ENCODE data around the gene MTERF4. TPM values are rescaled to one million over a fixed set of nuclear protein-coding genes. Genes with fewer than 3 reads are reported as not detected.
"Not testable (repeated sequence)": the region's sequence is repeated elsewhere in the genome, so short reads cannot be mapped to it uniquely, and the experiment has no call there.

Gene MTERF4
- total and polyA plus RNA-seq, 8 donors = 3.2 to 85.7 (median 29.2) TPM

DNA sequence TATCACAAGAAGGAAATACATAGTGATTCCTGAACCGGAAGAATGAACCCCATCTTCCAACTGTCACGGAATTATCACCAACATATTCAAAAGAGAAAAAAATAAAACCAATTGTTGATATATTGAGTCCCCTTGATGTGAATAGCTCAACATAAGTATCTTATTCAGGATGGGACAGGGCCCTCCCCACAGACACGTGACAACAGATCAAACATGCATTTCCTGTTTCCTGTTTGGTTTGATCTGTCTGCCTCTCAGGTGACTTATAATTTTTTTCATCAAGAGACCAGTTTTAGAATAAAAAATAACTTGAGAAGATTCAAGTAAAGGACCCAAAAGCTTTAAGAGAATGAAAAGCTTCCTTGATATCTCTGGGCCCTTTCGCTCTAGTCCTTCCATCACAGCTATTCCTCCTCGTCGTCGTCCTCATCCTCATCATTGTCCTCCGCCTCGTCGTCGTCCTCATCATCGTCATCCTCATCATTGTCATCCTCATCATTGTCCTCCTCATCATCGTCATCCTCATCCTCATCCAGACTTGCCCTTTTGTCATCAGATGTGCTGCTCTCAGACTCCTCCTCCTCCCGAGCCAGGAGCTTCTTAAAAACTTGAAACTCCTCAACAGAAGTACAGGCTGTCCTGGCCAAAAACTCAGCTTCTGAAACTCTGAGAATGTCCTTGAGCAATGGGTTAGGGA, 6.3 kb downstream of the MTERF4 start:
- Histone ChIP-seq H3K9me3 (no peaks in the 10 kb centered on the region), H3K27ac (no peak overlapping the region), H3K4me3 (no peak overlapping the region), H3K36me3 (peaks cover 28 to 98% (median 90%) of the 10 kb centered on the region in 4 donors), H3K27me3 (no peaks in the 10 kb centered on the region), H3K4me1 (peaks cover under 1 to 46% (median 17%) of the 10 kb centered on the region in 4 donors)
- intact Hi-C loops (cut with DNase I; ENCODE audit: low total_unique reads) = no loop called here
- TF ChIP-seq POLR2A (IDR thresholded peaks at IDR 0.05) (no peak), POLR2AphosphoS5 (IDR thresholded peaks at IDR 0.05) (no peak), EP300 (IDR thresholded peaks at IDR 0.05) (no peak)
- TF ChIP-seq, protein P1, sequence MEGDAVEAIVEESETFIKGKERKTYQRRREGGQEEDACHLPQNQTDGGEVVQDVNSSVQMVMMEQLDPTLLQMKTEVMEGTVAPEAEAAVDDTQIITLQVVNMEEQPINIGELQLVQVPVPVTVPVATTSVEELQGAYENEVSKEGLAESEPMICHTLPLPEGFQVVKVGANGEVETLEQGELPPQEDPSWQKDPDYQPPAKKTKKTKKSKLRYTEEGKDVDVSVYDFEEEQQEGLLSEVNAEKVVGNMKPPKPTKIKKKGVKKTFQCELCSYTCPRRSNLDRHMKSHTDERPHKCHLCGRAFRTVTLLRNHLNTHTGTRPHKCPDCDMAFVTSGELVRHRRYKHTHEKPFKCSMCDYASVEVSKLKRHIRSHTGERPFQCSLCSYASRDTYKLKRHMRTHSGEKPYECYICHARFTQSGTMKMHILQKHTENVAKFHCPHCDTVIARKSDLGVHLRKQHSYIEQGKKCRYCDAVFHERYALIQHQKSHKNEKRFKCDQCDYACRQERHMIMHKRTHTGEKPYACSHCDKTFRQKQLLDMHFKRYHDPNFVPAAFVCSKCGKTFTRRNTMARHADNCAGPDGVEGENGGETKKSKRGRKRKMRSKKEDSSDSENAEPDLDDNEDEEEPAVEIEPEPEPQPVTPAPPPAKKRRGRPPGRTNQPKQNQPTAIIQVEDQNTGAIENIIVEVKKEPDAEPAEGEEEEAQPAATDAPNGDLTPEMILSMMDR (IDR thresholded peaks at IDR 0.05) = no peak
- WGBS, 5 donors = 83 to 89% (median 86%) methylated on average over 14 of the region's 14 CpGs
- DNase-seq = no peak

GRCh38 chr2:241094924-241095420, 7.1 kb downstream of the MTERF4 start:
- peaks cover 0 to 38% (median 11%) of the 10 kb centered on the region in 4 donors for H3K4me1 ChIP-seq
- WGBS, 5 donors = 79 to 90% (median 86%) methylated on average over 4 to 6 of the region's 6 CpGs
- H3K27me3 ChIP-seq = no peaks in the 10 kb centered on the region
- no peak overlapping the region for H3K4me3 ChIP-seq
- H3K9me3 ChIP-seq = no peaks in the 10 kb centered on the region
- DNase-seq = no peak
- peaks cover 28 to 100% (median 96%) of the 10 kb centered on the region in 4 donors for H3K36me3 ChIP-seq
- intact Hi-C loops (cut with DNase I; ENCODE audit: low total_unique reads) = no loop called here
- TF ChIP-seq, protein P1 (IDR thresholded peaks at IDR 0.05) = no peak
- TF ChIP-seq POLR2A (IDR thresholded peaks at IDR 0.05) = no peak
- no peak for TF ChIP-seq POLR2AphosphoS5 (IDR thresholded peaks at IDR 0.05)
- no peak for TF ChIP-seq EP300 (IDR thresholded peaks at IDR 0.05)
- H3K27ac ChIP-seq = no peak overlapping the region

GRCh38 chr2:241094172-241094571, 7.9 kb downstream of the MTERF4 start:
- intact Hi-C loops (cut with DNase I; ENCODE audit: low total_unique reads) = no loop called here
- H3K4me1 ChIP-seq = peaks cover 0 to 30% (median 7%) of the 10 kb centered on the region in 4 donors
- no peak for DNase-seq
- no peak overlapping the region for H3K4me3 ChIP-seq
- peaks cover 26 to 100% (median 97%) of the 10 kb centered on the region in 4 donors for H3K36me3 ChIP-seq
- WGBS, 5 donors = 75 to 92% (median 89%) methylated on average over 7 of the region's 7 CpGs
- H3K9me3 ChIP-seq = no peaks in the 10 kb centered on the region
- H3K27me3 ChIP-seq = no peaks in the 10 kb centered on the region
- TF ChIP-seq POLR2AphosphoS5 (IDR thresholded peaks at IDR 0.05) (no peak), EP300 (IDR thresholded peaks at IDR 0.05) (no peak), POLR2A (IDR thresholded peaks at IDR 0.05) (no peak)
- TF ChIP-seq, protein P1 (IDR thresholded peaks at IDR 0.05) = no peak
- H3K27ac ChIP-seq = no peak overlapping the region

GRCh38 chr2:241093133-241093781, 8.8 kb downstream of the MTERF4 start:
- Histone ChIP-seq H3K36me3 (peaks cover 34 to 100% (median 97%) of the 10 kb centered on the region in 4 donors), H3K4me1 (peaks cover 0 to 21% (median 3%) of the 10 kb centered on the region in 4 donors)
- H3K27ac ChIP-seq; H3K27me3 ChIP-seq; H3K4me3 ChIP-seq; DNase-seq; H3K9me3 ChIP-seq; intact Hi-C loops (cut with DNase I; ENCODE audit: low total_unique reads): not testable (repeated sequence)
- WGBS, 5 donors = 75 to 85% (median 77%) methylated on average over 10 of the region's 10 CpGs
